Mesangial cell (primary cell): ENCODE results near the gene CDK18. TPM values are rescaled to one million over a fixed set of nuclear protein-coding genes. Genes with fewer than 3 reads are reported as not detected.

Experiments used
- total RNA-seq: library from RNA; depleted of rRNA; stranded (reverse); fragments of >200 nt; gene quantifications from 2 replicates; pipeline ENCODE4 v1.2.3, GENCODE V29; 2015

CDK18 gene
- total RNA-seq: 3.3 and 26.9 TPM in 2 replicates

GRCh38 chr1:205504311-205505075 lies at the start of gene CDK18:
Gene CDK18 (plus strand): TSS chr1:205504669. CDS start chr1:205523168, 18,499 bp downstream.

DNA sequence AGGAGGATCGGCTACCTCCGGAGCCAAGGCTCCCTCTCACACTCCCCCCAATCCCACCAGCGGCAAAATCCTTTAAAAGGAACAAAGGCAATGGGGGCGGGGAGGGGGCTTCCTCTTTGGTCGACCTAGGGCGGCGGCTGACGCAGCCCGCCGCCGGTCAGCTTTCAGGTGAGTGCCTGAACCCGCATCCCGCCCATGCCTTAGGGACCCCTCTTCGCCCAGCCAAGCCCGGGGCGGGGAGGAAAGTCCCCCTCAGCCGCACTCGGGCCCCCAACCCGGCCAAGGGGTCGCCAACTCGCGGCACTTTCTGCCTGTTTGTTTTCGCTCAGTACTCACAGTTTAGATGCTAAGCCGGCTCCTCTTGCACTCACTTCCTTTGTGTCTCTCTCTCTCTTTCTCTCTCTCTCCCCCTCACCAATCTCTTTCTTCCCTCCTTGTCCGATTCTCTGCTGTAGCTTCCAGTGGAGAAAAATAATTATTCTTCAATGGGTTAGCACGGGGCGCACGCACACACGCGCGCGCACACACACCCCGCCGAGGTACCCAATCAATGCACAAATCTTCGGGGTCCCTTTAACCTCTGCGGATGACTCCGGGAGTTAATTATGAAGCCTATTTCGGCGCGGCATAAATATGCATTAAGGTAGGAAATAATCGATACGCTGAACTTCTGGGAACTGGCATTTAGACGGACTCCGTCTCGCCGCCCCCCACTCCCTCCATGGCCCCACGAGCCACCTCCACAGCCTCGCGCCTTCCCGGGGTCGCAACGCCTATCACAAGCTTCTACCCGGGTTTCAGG lies 48.7 kb upstream of the CDK18 start, which contains the start of gene BLACAT1:
TSS of gene BLACAT1 (minus strand) at position 465 of the 802 bp plus-strand sequence.

Other genes starting within 250 kb of the CDK18 start
- gene NUAK2, start 182.9 kb upstream of the CDK18 start, total RNA-seq: 30.1 and 34.1 TPM in 2 replicates
- 1.0 and 1.3 TPM in 2 replicates for gene KLHDC8A, start 147.7 kb upstream of the CDK18 start, total RNA-seq
- 3.8 TPM in 1 of 2 replicates, not detected in the other for gene LEMD1, start 82.6 kb upstream of the CDK18 start, total RNA-seq
- under 0.01 and 0.63 TPM in 2 replicates for gene BLACAT1, start 48.6 kb upstream of the CDK18 start, total RNA-seq
- gene ELK4, start 127.3 kb downstream of the CDK18 start, total RNA-seq: 8.3 and 10.5 TPM in 2 replicates
- gene SLC45A3, start 175.8 kb downstream of the CDK18 start, total RNA-seq: 6.8 and 8.0 TPM in 2 replicates
- gene NUCKS1, start 245.5 kb downstream of the CDK18 start, total RNA-seq: 38.7 and 75.8 TPM in 2 replicates